ENCODE results near the gene IGDCC3.

IGDCC3 gene

GRCh38 chr15:65330934-65331645, 46.7 kb downstream of the IGDCC3 start:
- Histone ChIP-seq H3K36me3 (ENCODE audit: insufficient read depth, low read length) (no peaks in the 10 kb centered on the region), H3K4me1 (ENCODE audit: insufficient read depth, low read length) (peaks cover 26% of the 10 kb centered on the region; the same call in 1 of the 2 replicates), H3K9ac (ENCODE audit: low read depth, low read length) (no peak overlapping the region), H3K9me3 (ENCODE audit: control insufficient read depth, insufficient read depth, low read length) (no peaks in the 10 kb centered on the region)

GRCh38 chr15:65329984-65330735, 47.6 kb downstream of the IGDCC3 start:
- H3K4me1 ChIP-seq (ENCODE audit: insufficient read depth, low read length) = peaks cover 26% of the 10 kb centered on the region; the same call in 1 of the 2 replicates
- no peaks in the 10 kb centered on the region for H3K36me3 ChIP-seq (ENCODE audit: insufficient read depth, low read length)
- no peaks in the 10 kb centered on the region for H3K9me3 ChIP-seq (ENCODE audit: control insufficient read depth, insufficient read depth, low read length)
- H3K9ac ChIP-seq (ENCODE audit: low read depth, low read length) = no peak overlapping the region

- Histone ChIP-seq H3K4me1 (ENCODE audit: insufficient read depth, low read length) (peaks cover 19% of the 10 kb centered on the region; the same call in 1 of the 2 replicates), H3K36me3 (ENCODE audit: insufficient read depth, low read length) (no peaks in the 10 kb centered on the region), H3K9ac (ENCODE audit: low read depth, low read length) (no peak overlapping the region), H3K9me3 (ENCODE audit: control insufficient read depth, insufficient read depth, low read length) (no peaks in the 10 kb centered on the region)
These were observed 48.4 kb downstream of the IGDCC3 start for GRCh38 chr15:65329288-65329983.

- Histone ChIP-seq H3K9ac (ENCODE audit: low read depth, low read length) (no peak overlapping the region), H3K4me1 (ENCODE audit: insufficient read depth, low read length) (peaks cover 12% of the 10 kb centered on the region; the same call in 1 of the 2 replicates), H3K36me3 (ENCODE audit: insufficient read depth, low read length) (no peaks in the 10 kb centered on the region), H3K9me3 (ENCODE audit: control insufficient read depth, insufficient read depth, low read length) (no peaks in the 10 kb centered on the region)
These were observed 49.1 kb downstream of the IGDCC3 start for GRCh38 chr15:65328506-65329287.

- no peaks in the 10 kb centered on the region for H3K9me3 ChIP-seq (ENCODE audit: control insufficient read depth, insufficient read depth, low read length)
- peaks cover 9% of the 10 kb centered on the region; the same call in 1 of the 2 replicates for H3K4me1 ChIP-seq (ENCODE audit: insufficient read depth, low read length)
- H3K36me3 ChIP-seq (ENCODE audit: insufficient read depth, low read length) = no peaks in the 10 kb centered on the region
- H3K9ac ChIP-seq (ENCODE audit: low read depth, low read length) = no peak overlapping the region
These were observed 50.0 kb downstream of the IGDCC3 start for GRCh38 chr15:65327651-65328393.

GRCh38 chr15:65326818-65327217, 51.0 kb downstream of the IGDCC3 start:
- peaks cover 9% of the 10 kb centered on the region; the same call in 1 of the 2 replicates for H3K4me1 ChIP-seq (ENCODE audit: insufficient read depth, low read length)
- no peak overlapping the region for H3K9ac ChIP-seq (ENCODE audit: low read depth, low read length)
- no peaks in the 10 kb centered on the region for H3K36me3 ChIP-seq (ENCODE audit: insufficient read depth, low read length)
- no peaks in the 10 kb centered on the region for H3K9me3 ChIP-seq (ENCODE audit: control insufficient read depth, insufficient read depth, low read length)

- Histone ChIP-seq H3K9me3 (ENCODE audit: control insufficient read depth, insufficient read depth, low read length) (no peaks in the 10 kb centered on the region), H3K4me1 (ENCODE audit: insufficient read depth, low read length) (peaks cover 9% of the 10 kb centered on the region; the same call in 1 of the 2 replicates), H3K9ac (ENCODE audit: low read depth, low read length) (no peak overlapping the region), H3K36me3 (ENCODE audit: insufficient read depth, low read length) (no peaks in the 10 kb centered on the region)
These were observed 51.7 kb downstream of the IGDCC3 start for GRCh38 chr15:65326117-65326526.

GRCh38 chr15:65323071-65323511, 54.7 kb downstream of the IGDCC3 start:
- peaks cover 9% of the 10 kb centered on the region; the same call in 1 of the 2 replicates for H3K4me1 ChIP-seq (ENCODE audit: insufficient read depth, low read length)
- no peak overlapping the region for H3K9ac ChIP-seq (ENCODE audit: low read depth, low read length)
- no peaks in the 10 kb centered on the region for H3K36me3 ChIP-seq (ENCODE audit: insufficient read depth, low read length)
- H3K9me3 ChIP-seq (ENCODE audit: control insufficient read depth, insufficient read depth, low read length) = no peaks in the 10 kb centered on the region

GRCh38 chr15:65318870-65319356, 58.9 kb downstream of the IGDCC3 start:
- Histone ChIP-seq H3K9ac (ENCODE audit: low read depth, low read length) (no peak overlapping the region), H3K36me3 (ENCODE audit: insufficient read depth, low read length) (no peaks in the 10 kb centered on the region), H3K9me3 (ENCODE audit: control insufficient read depth, insufficient read depth, low read length) (no peaks in the 10 kb centered on the region), H3K4me1 (ENCODE audit: insufficient read depth, low read length) (no peaks in the 10 kb centered on the region)

- Histone ChIP-seq H3K4me1 (ENCODE audit: insufficient read depth, low read length) (peaks cover 4% of the 10 kb centered on the region; the same call in 1 of the 2 replicates), H3K9ac (ENCODE audit: low read depth, low read length) (no peak overlapping the region), H3K36me3 (ENCODE audit: insufficient read depth, low read length) (no peaks in the 10 kb centered on the region), H3K9me3 (ENCODE audit: control insufficient read depth, insufficient read depth, low read length) (no peaks in the 10 kb centered on the region)
These were observed 65.3 kb downstream of the IGDCC3 start for GRCh38 chr15:65312400-65312916.

GRCh38 chr15:65311760-65312159, 66.0 kb downstream of the IGDCC3 start:
- Histone ChIP-seq H3K36me3 (ENCODE audit: insufficient read depth, low read length) (no peaks in the 10 kb centered on the region), H3K9me3 (ENCODE audit: control insufficient read depth, insufficient read depth, low read length) (no peaks in the 10 kb centered on the region), H3K4me1 (ENCODE audit: insufficient read depth, low read length) (peaks cover 4% of the 10 kb centered on the region; the same call in 1 of the 2 replicates), H3K9ac (ENCODE audit: low read depth, low read length) (no peak overlapping the region)

GRCh38 chr15:65310431-65311137, 67.2 kb downstream of the IGDCC3 start:
- Histone ChIP-seq H3K4me1 (ENCODE audit: insufficient read depth, low read length) (peaks cover 4% of the 10 kb centered on the region; the same call in 1 of the 2 replicates), H3K36me3 (ENCODE audit: insufficient read depth, low read length) (no peaks in the 10 kb centered on the region), H3K9ac (ENCODE audit: low read depth, low read length) (no peak overlapping the region), H3K9me3 (ENCODE audit: control insufficient read depth, insufficient read depth, low read length) (no peaks in the 10 kb centered on the region)

All from ES-I3 (cell line).